H1 (cell line): Measurements from ENCODE around the gene ERC1.

Experiments used
- CHD2 ChIP-seq: IDR thresholded peaks from 2 replicates; pipeline ENCODE4 v1.6.1; 2012; ENCODE audit warnings: low read length, improper control_type of control experiment
- CTCF ChIP-seq, 3 experiments: IDR thresholded peaks; 1 replicate in 2 of 3; 2 replicates in 1 of 3; pipeline versions ENCODE4 v1.5.1 to v1.6.1; 2011; ENCODE audit warnings: low read length in 3 of 3, mild to moderate bottlenecking in 3 of 3, inconsistent platforms in 2 of 3, low read depth in 1 of 3, moderate library complexity in 1 of 3; ENCODE audit not compliant: insufficient read depth in 1 of 3; ENCODE audit errors: control extremely low read depth in 1 of 3
- E2F6 ChIP-seq: IDR thresholded peaks from 2 replicates; pipeline ENCODE4 v1.6.1; 2012; ENCODE audit warnings: inconsistent platforms
- JUND ChIP-seq: IDR thresholded peaks from 2 replicates; pipeline ENCODE4 v1.6.1; 2011; ENCODE audit warnings: mild to moderate bottlenecking, improper control_type of control experiment, low read length
- POLR2A ChIP-seq, 2 experiments: IDR thresholded peaks; 1 replicate in 1 of 2; 2 replicates in 1 of 2; pipeline ENCODE4 v1.6.1; 2011; ENCODE audit warnings: low read depth in 2 of 2, low read length in 2 of 2, mild to moderate bottlenecking in 2 of 2; ENCODE audit errors: control extremely low read depth in 1 of 2
- POLR2AphosphoS5 ChIP-seq: IDR thresholded peaks from 2 replicates; pipeline ENCODE4 v1.6.1; 2011; ENCODE audit warnings: low read depth, low read length
- RFX5 ChIP-seq: IDR thresholded peaks from 2 replicates; pipeline ENCODE4 v1.6.1; 2011; ENCODE audit warnings: low read depth, low read length, improper control_type of control experiment, borderline replicate concordance
- SAP30 ChIP-seq: fragments of 300-600 bp; sonication (generic); IDR thresholded peaks from 2 replicates; pipeline ENCODE4 v1.7.1; 2012; ENCODE audit warnings: low read length, moderate library complexity, mild to moderate bottlenecking, inconsistent platforms; ENCODE audit not compliant: insufficient read depth, insufficient replicate concordance
- SRF ChIP-seq: IDR thresholded peaks from 2 replicates; pipeline ENCODE4 v1.6.1; 2011; ENCODE audit warnings: mild to moderate bottlenecking, low read depth, low read length, moderate library complexity
- TAF1 ChIP-seq: IDR thresholded peaks from 2 replicates; pipeline ENCODE4 v1.6.1; 2011; ENCODE audit warnings: mild to moderate bottlenecking, low read depth, low read length

GRCh38 chr12:1343422-1343821, 352.4 kb downstream of the ERC1 start:
- TF ChIP-seq RFX5: no peak
- TF ChIP-seq SAP30: no peak
- no peak for TF ChIP-seq TAF1
- no peak for TF ChIP-seq CHD2
- TF ChIP-seq JUND: no peak
- no peak for TF ChIP-seq POLR2A (IDR thresholded peaks at IDR 0.05; ENCODE audit: control extremely low read depth in 1 of 2, low read depth in 2 of 2, low read length in 2 of 2)
- no peak for TF ChIP-seq POLR2AphosphoS5
- TF ChIP-seq CTCF (IDR thresholded peaks at IDR 0.05; ENCODE audit: control extremely low read depth in 1 of 3, insufficient read depth in 1 of 3, low read depth in 1 of 3, low read length in 3 of 3): no peak
- TF ChIP-seq SRF: no peak
- TF ChIP-seq E2F6: no peak
